Thyroid gland (tissue), 4 donors: ENCODE measurements around the gene AK8. TPM values are rescaled to one million over a fixed set of nuclear protein-coding genes. Genes with fewer than 3 reads are reported as not detected.

Experiments
- DNase-seq, 2 donors: peaks; one replicate each; pipeline ENCODE4 v3.0.0-alpha.2; 2019
- H3K27ac ChIP-seq, 3 donors: fragments of 200-600 bp; sonication (generic); 1 replicate in 2 of 3; 2 replicates in 1 of 3; pipeline ENCODE4 v1.5.1; 2016 to 2019; ENCODE audit warnings: mild to moderate bottlenecking in 1 of 3, moderate library complexity in 1 of 3
- H3K27me3 ChIP-seq: fragments of 200-600 bp; sonication (generic); one replicate; pipeline ENCODE4 v1.5.1; 2019
- H3K36me3 ChIP-seq, 2 donors: fragments of 200-600 bp; sonication (generic); one replicate each; pipeline ENCODE4 v1.5.1; 2016 to 2019
- H3K4me1 ChIP-seq, 2 donors: fragments of 200-600 bp; sonication (generic); one replicate each; pipeline ENCODE4 v1.5.1; 2017 to 2019
- H3K4me3 ChIP-seq, 3 donors: fragments of 200-600 bp; sonication (generic); replicated peaks in 1 of 3; 1 replicate in 2 of 3; 2 replicates in 1 of 3; pipeline ENCODE4 v1.5.1; 2016; ENCODE audit warnings: mild to moderate bottlenecking in 1 of 3
- H3K9me3 ChIP-seq: fragments of 200-600 bp; sonication (generic); one replicate; pipeline ENCODE4 v1.5.1; 2017
- CTCF ChIP-seq, 6 experiments: fragments of 200-600 bp in 3 of 6; fragments of 450-650 bp in 3 of 6; sonication (generic) in 3 of 6; IDR thresholded peaks; one replicate each; pipeline ENCODE4 v1.5.1; 2016 to 2019; ENCODE audit warnings: antibody characterized with exemption in 6 of 6, mild to moderate bottlenecking in 2 of 6, inconsistent platforms in 1 of 6, moderate library complexity in 1 of 6
- POLR2A ChIP-seq, 2 donors: fragments of 450-650 bp; IDR thresholded peaks; one replicate each; pipeline ENCODE4 v1.6.1; 2017; ENCODE audit warnings: antibody characterized with exemption in 2 of 2, mild to moderate bottlenecking in 2 of 2, moderate library complexity in 1 of 2
- WGBS, 2 donors: methylation state at CpG; one replicate each; pipeline ENCODE4 v1.1.5; 2017; 5-methylcytosine and 5-hydroxymethylcytosine counted together
- intact Hi-C: fragments of 100-400 bp; cut with DNase I; formaldehyde crosslinking; loops from one replicate; pipeline ENCODE4 v1.15.1; 2023
- total RNA-seq, 4 donors: library from RNA; depleted of rRNA; stranded (reverse); fragments of >200 nt; gene quantifications; one replicate each; pipeline ENCODE4 v1.2.3, GENCODE V29; 2016

AK8 gene
- total RNA-seq, 4 donors from 2014 or later = 5.4 to 9.9 (median 8.0) TPM

DNA sequence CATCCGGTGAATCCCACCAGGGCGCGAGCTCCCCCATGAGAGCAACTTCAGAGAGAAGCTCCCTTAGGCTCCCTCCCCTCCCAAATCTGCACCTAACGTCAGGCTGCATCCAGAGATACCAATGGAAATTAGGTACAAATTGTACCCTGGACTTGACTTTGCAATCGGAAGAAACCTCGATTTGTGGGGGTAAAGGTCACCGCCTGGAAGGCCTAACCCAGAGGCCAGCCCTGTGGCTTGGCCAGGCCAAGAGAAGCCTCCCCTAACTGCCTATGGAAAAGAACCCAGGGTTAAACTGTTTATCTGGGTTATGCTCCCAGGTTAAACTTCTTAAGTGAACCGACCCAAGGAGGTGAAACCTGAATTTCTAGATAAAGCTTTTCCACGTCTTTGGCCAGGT is 127.4 kb downstream of the AK8 start:
- intact Hi-C loops = no loop called here
- Histone ChIP-seq H3K4me3 (no peak overlapping the region), H3K9me3 (no peaks in the 10 kb centered on the region), H3K4me1 (peaks cover 19 to 22% of the 10 kb centered on the region in 2 donors), H3K27me3 (no peaks in the 10 kb centered on the region), H3K27ac (no peak overlapping the region), H3K36me3 (no peaks in the 10 kb centered on the region)
- 86 to 88% methylated on average over 9 of the region's 9 CpGs for WGBS, 2 donors
- no peak for DNase-seq
- no peak for TF ChIP-seq CTCF (IDR thresholded peaks at IDR 0.05)
- TF ChIP-seq POLR2A (IDR thresholded peaks at IDR 0.05) = no peak

- peaks cover 12% of the 10 kb centered on the region in 2 donors for H3K4me1 ChIP-seq
- H3K9me3 ChIP-seq = no peaks in the 10 kb centered on the region
- no peak for DNase-seq
- H3K36me3 ChIP-seq = no peaks in the 10 kb centered on the region
- H3K27me3 ChIP-seq = no peaks in the 10 kb centered on the region
- no peak for TF ChIP-seq CTCF (IDR thresholded peaks at IDR 0.05)
- no peak for TF ChIP-seq POLR2A (IDR thresholded peaks at IDR 0.05)
- intact Hi-C loops = no loop called here
- 87 to 95% methylated on average over 12 to 13 of the region's 13 CpGs for WGBS, 2 donors
- no peak overlapping the region for H3K4me3 ChIP-seq
- H3K27ac ChIP-seq = no peak overlapping the region
These were observed 128.8 kb downstream of the AK8 start for GRCh38 chr9:132749306-132749705.

DNA sequence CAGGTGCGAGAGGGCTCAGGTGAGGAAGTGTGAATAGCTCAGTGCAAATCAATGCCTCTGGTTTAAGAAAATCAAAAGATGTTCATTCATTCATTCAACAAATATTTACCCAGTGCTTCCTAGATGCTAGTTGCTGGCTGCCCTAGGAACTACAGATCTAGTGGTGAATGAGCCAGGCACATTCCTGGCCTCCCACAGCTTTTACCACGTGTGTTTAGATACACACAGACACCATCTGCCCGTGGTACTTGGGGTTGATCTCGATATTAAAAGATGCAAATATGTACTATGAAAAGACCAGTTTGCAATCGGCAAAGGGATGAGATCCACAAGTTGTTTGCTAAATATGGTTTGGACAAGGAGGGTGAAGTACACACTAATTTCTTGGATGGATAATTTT is 129.6 kb downstream of the AK8 start:
- no peak for DNase-seq
- Histone ChIP-seq H3K9me3 (no peaks in the 10 kb centered on the region), H3K36me3 (no peaks in the 10 kb centered on the region), H3K27me3 (no peaks in the 10 kb centered on the region), H3K4me1 (peaks cover 11 to 12% of the 10 kb centered on the region in 2 donors), H3K27ac (no peak overlapping the region), H3K4me3 (no peak overlapping the region)
- TF ChIP-seq POLR2A (IDR thresholded peaks at IDR 0.05) (no peak), CTCF (IDR thresholded peaks at IDR 0.05) (no peak)
- intact Hi-C loops = no loop called here
- 52 to 62% methylated on average over 5 of the region's 5 CpGs for WGBS, 2 donors

DNA sequence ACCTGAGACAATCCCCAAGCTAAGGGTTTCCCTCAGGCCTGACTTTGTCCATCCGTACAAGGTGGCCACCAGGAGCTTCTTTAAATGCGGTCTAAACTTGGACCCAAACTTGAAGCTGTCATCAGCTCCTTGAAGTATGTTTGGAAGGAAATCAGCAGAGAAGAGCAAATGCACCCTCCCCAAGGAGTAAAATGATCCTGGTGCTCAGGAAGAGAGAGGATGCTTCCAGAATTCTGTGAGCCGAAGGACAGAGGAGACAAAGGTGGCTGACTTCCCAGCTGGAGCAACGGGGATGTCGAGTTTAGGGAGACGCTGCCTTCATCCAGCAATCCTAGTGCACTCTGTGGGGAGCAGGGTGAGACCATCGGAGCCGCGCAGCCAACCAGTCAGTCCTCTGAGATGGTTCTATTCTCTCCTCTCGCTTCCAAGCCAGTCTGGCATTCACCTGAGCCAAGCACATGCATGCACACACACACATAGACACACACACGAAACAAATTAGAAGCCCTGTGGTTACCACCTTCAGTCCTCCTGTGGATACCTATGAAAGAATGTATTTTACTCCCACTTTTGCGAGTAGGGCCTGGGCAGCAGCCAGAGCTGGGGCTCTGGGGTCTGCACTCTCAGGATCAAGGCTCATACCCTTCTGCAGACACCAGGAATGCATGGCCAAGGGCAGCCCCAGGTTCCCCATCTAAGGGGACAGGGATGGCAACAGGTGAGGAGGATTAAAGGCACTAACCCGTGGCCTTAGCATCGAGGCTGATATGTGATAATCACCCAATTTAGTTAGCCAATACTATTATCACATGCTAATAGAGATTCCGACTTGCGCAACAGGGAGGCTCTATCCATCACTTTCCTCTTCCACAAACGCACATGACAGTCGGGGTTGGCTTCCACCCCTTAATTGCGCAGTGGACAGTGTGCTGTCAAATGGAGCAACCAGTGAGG is 132.1 kb downstream of the AK8 start:
- H3K9me3 ChIP-seq = no peaks in the 10 kb centered on the region
- no peak overlapping the region for H3K27ac ChIP-seq
- 86 to 89% methylated on average over 17 to 19 of the region's 19 CpGs for WGBS, 2 donors
- intact Hi-C loops = no loop called here
- no peak overlapping the region for H3K4me3 ChIP-seq
- TF ChIP-seq POLR2A (IDR thresholded peaks at IDR 0.05) (no peak), CTCF (IDR thresholded peaks at IDR 0.05) (no peak)
- H3K4me1 ChIP-seq = no peaks in the 10 kb centered on the region
- DNase-seq = no peak
- no peaks in the 10 kb centered on the region for H3K27me3 ChIP-seq
- no peaks in the 10 kb centered on the region for H3K36me3 ChIP-seq
